GM12872 (cell line): ENCODE results near the gene CYCS.

Source experiments
- TF ChIP-seq, protein P1 (sequence below): IDR thresholded peaks from 3 replicates; pipeline ENCODE4 v1.5.1; 2011; ENCODE audit warnings: low read depth, mild to moderate bottlenecking, low read length, moderate library complexity; ENCODE audit not compliant: insufficient read depth

Gene CYCS

DNA sequence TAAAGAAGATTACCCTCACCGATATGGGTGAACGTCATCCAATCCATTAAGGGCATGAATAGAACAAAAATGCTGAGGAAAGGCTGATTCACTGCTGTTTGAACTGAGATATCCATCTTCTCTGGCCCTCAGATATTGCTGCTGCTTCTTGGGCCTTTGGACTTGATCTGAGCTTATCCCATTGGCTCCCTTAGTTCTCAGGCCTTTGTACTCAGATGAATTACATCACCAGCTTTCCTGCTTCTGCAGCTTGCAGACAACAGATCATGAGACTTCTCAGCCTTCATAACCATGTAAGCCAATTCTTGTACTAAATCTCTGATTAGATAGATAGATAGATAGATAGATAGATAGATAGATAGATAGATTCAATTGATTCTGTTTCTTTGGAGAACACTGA is 40.2 kb downstream of the CYCS start:
- TF ChIP-seq, protein P1, sequence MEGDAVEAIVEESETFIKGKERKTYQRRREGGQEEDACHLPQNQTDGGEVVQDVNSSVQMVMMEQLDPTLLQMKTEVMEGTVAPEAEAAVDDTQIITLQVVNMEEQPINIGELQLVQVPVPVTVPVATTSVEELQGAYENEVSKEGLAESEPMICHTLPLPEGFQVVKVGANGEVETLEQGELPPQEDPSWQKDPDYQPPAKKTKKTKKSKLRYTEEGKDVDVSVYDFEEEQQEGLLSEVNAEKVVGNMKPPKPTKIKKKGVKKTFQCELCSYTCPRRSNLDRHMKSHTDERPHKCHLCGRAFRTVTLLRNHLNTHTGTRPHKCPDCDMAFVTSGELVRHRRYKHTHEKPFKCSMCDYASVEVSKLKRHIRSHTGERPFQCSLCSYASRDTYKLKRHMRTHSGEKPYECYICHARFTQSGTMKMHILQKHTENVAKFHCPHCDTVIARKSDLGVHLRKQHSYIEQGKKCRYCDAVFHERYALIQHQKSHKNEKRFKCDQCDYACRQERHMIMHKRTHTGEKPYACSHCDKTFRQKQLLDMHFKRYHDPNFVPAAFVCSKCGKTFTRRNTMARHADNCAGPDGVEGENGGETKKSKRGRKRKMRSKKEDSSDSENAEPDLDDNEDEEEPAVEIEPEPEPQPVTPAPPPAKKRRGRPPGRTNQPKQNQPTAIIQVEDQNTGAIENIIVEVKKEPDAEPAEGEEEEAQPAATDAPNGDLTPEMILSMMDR = no peak

DNA sequence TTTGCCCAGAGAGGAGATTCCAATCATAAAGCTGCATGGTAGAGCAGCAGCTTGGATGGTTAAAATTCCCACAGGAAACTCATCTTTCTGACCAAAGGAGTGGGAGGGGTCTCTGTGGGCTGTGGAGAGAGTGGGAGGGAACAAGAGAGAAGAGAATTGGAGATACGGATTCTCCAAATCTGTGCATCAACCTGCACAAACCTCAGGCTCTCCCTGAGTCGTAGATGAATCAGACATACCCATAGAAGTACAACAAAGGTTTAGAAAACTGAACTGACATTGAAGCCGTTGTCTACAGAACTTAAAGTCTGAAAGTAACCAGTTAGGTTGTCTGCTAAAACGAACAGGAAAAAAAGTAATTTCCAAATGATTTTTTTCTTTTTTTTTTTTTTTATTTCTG is 41.9 kb downstream of the CYCS start:
- TF ChIP-seq, protein P1 = no peak

DNA sequence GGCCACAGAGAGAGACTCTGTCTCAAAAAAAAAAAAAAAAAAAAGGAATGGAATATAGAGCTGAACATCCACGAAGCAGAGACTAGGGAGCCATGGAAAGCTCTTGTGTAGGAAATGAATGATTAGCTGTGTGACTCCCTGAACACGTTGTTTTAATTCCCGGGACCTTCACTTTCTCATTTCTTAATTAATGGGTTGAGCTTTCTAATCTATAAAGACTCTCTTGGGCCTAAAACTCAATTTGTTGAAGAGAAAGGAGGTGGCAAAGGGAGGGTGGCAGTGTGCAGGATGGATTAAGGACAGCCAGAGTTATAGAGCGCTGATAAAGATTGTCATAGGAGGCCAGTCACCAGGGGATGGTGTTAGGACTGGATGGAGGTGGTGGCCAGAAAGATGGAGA is 48.0 kb downstream of the CYCS start:
- TF ChIP-seq, protein P1 = no peak

GRCh38 chr7:25075459-25075858 is 49.6 kb downstream of the CYCS start:
- TF ChIP-seq, protein P1 = no peak

DNA sequence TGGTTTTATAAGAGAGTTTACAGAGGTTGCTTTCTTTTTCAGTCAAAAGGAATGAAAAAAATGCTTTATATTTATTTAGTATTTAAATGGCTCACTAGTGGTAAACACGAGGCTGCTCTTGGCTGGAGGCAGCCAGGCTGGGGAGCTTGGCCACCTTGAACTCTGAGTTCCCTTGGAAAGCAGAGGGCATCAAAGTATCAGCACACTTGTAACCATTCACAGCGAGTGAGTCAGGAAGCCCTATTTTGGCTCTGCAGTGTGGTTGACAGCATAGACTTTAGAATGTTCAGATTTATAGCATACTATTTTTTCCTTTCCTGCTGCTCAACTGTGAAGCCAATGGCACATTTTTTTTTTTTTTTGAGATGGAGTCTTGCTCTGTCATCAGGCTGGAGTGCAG is 51.6 kb downstream of the CYCS start:
- TF ChIP-seq, protein P1 = no peak
